ENCODE results near the gene PPP2R3A.

Gene PPP2R3A

GRCh38 chr3:136196401-136197158 is 231.1 kb downstream of the PPP2R3A start:
- DNase-seq: peak; percentile 99

GRCh38 chr3:136197159-136197793 is 231.7 kb downstream of the PPP2R3A start:
- DNase-seq: no peak
